Measurements from ENCODE around the gene ACAA1.

Gene ACAA1

DNA sequence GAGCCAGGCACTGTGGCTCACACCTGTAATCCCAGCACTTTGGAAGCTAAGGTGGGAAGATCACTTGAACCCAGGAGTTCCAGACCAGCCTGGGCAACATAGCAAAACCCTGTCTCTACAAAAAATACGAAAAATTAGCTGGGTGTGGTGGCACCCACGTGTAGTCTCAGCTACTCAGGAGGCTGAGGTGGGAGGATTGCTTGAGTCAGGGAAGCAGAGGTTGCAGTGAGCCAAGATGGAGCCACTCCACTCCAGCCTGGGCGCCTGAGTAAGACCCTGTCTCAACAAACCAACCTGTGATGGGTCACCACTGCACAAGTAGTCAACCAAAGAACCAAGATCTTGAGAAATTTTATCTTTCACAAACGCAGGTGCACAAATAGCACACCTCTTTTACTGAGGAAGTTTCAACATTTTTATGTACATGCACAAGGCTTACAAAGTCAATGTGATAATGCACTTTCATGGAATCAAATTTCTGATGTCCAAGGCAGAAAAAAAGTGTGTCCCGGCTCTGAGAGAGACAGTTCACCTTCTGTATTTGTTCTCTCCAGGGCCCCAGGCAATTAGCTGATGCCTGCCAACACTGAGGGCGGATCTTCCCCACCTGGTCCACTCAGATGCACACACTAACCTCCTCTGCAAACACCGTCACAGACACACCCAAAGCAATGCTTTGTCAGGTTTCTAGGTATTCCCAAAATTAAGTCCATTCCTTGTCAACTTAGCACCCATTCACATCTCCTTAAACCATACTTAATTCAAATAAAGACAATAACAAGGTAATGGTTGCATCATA, 12.4 kb downstream of the ACAA1 start:
- no peak for TF ChIP-seq ZFX (IDR thresholded peaks at IDR 0.05)
- TF ChIP-seq, protein P1, sequence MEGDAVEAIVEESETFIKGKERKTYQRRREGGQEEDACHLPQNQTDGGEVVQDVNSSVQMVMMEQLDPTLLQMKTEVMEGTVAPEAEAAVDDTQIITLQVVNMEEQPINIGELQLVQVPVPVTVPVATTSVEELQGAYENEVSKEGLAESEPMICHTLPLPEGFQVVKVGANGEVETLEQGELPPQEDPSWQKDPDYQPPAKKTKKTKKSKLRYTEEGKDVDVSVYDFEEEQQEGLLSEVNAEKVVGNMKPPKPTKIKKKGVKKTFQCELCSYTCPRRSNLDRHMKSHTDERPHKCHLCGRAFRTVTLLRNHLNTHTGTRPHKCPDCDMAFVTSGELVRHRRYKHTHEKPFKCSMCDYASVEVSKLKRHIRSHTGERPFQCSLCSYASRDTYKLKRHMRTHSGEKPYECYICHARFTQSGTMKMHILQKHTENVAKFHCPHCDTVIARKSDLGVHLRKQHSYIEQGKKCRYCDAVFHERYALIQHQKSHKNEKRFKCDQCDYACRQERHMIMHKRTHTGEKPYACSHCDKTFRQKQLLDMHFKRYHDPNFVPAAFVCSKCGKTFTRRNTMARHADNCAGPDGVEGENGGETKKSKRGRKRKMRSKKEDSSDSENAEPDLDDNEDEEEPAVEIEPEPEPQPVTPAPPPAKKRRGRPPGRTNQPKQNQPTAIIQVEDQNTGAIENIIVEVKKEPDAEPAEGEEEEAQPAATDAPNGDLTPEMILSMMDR (conservative IDR thresholded peaks at IDR 0.05): no peak

DNA sequence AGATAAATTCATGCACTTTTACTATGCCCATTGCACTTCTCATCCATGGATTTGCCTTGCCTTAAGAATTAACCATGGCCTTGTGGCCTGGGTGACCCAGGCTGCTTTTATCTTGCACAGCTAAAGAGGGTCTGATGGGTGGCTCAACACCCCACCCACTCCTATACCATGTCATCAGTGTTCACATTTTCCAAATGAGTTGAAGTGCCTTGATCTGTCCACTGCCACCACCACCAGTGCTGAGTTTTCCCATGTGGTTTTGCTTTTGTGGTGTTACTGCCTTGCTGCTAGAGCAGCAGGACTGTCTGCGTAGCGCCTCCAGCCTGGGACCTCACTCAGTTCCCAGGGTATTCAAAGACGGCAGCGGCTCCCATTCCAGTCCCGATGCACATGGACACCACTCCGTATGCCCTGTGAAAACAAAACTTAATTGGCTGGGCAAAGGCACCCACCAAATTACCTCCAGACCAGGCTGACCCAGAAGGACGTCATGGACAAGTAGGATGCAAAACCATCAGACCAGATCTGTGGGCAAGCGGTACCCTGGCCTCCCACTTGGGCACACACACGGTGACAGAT, 14.1 kb downstream of the ACAA1 start:
- no peak for TF ChIP-seq ZFX (IDR thresholded peaks at IDR 0.05)
- TF ChIP-seq, protein P1 (conservative IDR thresholded peaks at IDR 0.05): no peak
- no peak overlapping the region for H3K27ac ChIP-seq

More for the DNA sequence above, 12.4 kb downstream of the ACAA1 start:
- H3K27ac ChIP-seq: peak overlapping the region; percentile 60

DNA sequence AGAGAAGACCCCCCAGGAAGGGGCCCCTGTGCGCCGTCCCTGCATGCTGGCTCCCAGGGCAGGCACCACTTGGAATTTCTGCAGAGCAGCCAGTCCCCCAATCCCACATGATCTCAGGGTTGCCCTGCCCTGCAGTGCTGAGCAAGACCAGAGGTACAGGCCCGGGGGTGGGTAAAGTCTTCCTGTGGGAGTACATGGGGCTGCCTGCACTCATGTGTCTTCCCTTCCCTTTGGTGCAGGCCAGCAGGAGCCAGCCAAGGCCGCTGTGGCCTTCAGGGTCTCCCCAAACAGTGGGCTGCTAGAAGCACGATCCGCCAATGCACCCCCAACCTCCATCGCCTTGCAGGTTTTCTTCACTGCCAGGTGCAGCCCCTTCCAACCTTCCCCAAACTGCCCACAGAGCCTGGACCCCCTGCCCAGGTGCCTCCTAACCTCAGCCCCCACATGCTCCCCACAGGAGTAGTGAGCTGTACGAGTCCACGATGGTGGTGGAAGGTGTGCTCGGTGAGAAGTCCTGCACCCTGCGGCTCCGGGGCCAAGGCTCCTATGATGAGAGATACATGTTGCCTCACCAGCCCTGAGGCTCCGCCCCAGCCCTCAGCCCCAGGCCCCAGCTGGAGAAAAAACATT, 15.0 kb downstream of the ACAA1 start:
- TF ChIP-seq ZFX (IDR thresholded peaks at IDR 0.05): no peak
- TF ChIP-seq, protein P1 (conservative IDR thresholded peaks at IDR 0.05): no peak
- H3K27ac ChIP-seq: no peak overlapping the region

DNA sequence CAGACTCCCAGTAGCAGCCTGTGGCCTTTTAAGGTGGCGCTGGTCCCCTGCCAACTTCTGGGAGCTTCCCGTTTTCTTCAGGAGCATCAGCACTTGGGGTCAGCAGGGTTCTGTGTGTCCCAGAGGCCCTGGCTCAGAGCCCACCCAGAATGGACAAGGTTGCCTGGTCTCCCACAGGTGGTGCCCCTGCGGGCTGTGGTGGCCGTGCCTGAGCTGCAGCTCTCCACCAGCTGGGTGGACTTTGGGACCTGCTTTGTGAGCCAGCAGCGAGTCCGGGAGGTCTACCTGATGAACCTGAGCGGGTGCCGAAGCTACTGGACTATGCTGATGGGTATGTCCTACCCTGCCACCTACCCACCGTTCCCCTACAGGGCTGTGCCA, 15.5 kb downstream of the ACAA1 start:
- TF ChIP-seq, protein P1 (conservative IDR thresholded peaks at IDR 0.05): no peak
- TF ChIP-seq ZFX (IDR thresholded peaks at IDR 0.05): no peak
- no peak overlapping the region for H3K27ac ChIP-seq

DNA sequence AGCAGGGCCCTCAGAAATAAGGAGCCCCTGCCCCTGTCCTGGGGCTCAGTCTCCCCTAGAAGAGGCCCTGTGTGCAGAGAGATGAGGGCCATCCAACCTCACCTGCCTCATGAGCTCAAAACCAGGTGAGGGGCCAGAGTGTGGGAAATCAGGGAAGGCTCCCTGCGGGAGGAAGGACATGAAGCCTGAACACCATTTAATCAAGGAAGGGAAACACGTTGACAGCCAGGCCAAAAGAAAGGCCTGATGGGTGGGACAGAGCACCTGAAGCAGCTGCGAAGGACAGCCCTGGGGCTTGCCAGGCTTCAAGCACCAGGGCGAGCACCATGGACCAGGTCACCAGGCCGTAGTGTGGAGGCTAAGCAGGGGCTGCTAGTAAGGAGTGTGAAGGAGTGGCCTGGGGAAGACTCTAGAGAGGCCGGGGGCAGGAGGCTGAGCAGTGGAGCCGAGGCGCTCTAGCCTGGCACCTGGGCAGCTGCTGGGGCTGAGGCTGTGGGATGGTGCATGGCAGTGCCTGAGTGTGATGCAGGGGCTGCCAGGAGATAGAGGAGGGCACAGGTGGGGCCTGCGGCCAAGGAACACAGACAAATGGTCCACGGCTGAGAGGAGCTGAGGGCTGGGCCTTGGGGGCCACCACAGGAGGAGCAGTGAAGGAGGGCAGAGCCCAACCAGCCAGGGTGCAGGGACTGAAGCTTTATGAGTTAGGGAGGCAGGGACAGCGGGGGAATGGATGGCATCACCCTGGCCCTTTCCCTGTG, 16.1 kb downstream of the ACAA1 start:
- H3K27ac ChIP-seq: no peak overlapping the region
- no peak for TF ChIP-seq ZFX (IDR thresholded peaks at IDR 0.05)
- TF ChIP-seq, protein P1 (conservative IDR thresholded peaks at IDR 0.05): no peak

DNA sequence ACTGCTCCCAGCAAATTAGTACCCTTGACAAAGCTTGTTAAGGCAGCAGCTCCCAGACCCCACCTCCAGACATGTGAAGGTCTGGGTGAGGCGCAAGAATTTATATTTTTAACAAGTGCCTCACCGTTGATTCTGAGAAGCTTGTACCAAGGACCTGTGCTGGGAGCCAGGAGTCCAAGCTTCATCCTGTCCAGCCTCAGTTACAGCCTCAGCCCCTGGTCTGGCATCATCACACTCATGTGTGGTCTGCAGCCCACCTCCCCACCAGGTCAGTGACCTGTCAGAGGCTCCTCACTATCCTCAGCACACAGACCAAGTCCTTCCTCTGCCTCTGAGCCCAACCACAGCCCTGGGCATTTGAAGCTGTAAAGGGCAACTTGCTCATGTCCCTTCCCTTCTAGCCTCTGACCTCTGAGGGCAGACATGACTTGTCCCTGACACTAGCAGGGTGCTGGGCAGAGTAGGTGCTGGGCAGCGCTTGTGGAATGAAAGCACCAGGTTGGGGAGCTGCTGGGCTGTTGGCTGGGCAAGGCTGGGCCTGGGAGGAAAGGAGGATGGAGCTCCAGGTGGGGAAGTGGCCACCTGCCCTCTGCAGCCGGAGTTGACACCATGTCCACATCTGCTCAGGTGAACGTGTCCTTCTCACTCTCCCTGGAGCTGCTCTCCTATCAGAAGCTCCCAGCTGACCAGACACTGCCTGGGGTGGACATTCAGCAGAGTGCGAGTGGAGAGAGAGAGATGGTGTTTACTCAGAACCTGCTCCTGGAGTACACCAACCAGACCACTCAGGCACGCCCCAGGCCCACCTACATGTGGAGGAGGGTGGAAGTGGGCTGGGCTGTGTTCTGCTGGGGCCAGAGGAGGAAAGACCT, 16.9 kb downstream of the ACAA1 start:
- no peak for TF ChIP-seq ZFX (IDR thresholded peaks at IDR 0.05)
- TF ChIP-seq, protein P1 (conservative IDR thresholded peaks at IDR 0.05): no peak
- no peak overlapping the region for H3K27ac ChIP-seq

Measured in C4-2B (cell line).